Measurements from ENCODE around the gene CLDN17.

Gene CLDN17, protein sequence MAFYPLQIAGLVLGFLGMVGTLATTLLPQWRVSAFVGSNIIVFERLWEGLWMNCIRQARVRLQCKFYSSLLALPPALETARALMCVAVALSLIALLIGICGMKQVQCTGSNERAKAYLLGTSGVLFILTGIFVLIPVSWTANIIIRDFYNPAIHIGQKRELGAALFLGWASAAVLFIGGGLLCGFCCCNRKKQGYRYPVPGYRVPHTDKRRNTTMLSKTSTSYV

DNA sequence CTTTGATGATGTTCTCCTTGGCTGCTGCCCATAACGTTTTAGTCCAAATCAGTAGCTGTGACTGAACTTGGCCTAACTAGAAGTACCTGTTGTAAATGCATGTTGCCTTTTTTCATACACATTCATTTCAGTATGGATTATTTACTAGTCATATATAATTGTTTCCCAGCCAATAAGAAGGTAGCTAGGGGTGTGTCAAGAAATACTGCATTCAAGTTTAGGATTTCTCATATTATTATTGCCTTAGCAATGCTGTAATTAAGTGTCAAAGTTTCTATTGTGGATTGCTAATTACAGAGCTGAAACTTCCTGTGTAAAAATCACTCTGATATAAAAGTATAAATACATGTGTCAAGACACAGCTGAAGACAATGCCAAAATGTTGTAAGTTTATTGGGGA is at the start of gene CLDN17:
Gene CLDN17, minus strand, starts transcription at position 101 of the 400 bp plus-strand sequence. CDS start 188 bp downstream, outside the sequence.
- DNase-seq = no peak

DNA sequence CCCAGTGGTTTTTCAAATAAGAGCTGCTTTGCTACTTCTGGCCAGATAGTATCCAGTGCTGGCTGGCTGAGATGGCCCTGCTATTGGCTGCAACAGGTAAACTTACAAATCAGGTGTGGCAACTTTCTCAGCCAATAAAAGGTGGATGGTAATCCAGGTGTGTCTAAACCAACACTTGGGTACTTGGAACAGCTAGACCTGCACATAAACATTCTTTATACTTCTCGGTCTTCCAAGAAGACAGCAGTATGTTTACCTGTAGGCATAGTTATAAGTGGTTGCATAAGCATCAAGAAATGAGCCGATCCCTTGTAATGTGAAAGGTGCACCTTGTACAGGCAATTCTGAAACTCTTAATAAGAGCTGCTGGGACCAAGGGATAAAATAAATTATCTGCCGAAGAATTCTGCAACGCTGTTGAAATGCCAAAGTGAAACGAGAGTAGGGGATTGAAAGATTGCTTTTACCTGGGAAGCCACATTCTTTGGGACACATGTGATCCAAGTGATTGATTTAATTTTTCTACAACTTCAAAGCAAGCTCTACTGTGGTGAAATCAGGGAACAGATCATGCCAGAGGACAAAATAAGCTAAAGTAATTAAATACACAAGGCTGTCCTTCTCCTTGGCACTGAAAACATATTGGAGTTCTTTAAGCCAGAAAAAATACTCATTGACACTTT is 49.6 kb upstream of the CLDN17 start, which contains the start of gene CLDN8:
Gene CLDN8, minus strand, starts transcription at position 57 of the 683 bp plus-strand sequence. CDS start 172 bp downstream, outside the sequence.
- DNase-seq = no peak

DNA sequence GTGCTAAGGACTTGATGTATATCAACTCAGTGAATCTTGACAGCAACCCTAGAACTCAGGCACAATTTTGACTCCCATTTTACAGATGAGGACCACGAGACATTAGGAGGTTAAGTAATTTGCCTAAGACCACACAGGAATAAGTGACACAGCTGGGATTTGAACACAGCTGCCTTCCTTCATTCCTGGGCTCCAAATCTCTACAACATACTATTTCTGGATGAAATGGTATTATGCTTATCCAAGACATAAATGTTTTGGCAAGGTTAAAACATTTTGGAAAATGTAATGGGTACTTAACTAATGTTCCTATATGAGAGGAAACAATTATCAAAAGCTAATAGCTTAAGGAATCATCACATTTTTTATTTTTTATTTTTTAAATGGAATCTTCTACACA is 44.5 kb upstream of the CLDN17 start:
- DNase-seq = no peak

DNA sequence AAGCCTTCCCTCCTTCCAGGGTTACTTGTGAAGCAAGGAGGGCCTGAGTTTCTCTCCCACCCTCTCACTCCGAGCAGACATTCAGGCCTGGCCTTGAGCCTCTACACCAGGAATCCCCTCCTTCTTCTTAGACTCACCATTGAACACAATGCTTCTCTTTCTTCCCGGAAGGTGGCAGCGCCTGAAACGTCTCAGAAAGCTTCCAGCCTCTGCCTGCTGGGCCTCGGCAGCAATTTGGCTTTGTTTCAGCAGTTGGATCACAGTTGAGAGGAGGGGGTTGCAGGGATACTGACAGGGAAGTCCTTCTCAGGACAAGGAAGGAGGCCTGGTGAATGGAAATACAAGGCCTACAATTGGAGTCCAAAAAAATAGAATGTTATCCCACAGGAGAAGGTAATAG is 43.0 kb upstream of the CLDN17 start:
- no peak for DNase-seq

DNA sequence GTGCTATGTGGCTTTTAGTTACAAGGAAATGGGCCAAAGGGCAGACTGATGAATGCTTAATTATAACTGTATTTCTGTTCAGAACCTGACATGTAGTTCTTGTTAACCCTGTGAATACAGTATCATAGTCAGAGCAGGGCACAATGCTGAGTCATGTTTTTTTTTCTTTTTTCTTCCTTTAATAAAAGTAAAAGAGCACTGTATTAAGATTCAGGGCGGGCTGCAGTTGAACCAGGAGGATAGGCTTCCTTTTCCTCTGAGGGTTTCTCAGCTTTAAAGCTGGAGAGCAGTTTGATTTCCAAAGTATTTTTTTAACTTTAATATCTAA is 40.6 kb upstream of the CLDN17 start:
- DNase-seq = no peak

DNA sequence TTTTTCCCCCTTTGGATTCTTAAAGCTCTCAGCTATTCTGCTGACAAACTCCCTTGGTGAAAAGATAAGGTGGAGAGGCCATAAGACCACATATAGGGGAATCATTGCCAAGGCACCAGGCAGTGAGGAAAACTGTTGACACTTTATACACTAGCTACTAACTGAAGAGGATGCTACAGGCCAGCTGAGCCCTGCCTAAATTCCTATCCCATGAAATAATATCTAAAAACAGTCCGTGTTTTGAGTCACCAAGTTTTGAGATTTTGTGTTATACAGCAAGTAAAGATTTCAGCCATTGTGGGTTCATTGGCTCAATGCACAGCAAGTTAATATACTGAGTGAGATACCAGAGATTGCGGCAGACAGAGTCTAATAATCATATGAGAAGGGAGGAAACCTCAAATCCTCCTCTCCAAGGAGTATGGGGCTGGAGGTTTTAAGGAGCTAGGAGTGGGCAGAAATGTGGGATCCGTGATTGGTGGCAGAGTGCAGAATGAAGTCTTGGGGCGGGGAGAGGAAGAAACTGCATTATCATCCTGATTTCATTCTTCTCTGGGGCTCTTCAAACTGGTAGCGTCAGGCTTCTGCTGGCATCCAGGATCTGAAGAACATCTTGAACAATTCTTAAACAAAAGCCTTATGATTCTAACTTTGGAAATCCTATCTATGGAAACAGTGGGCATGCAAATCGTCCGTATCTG is 40.1 kb upstream of the CLDN17 start:
- DNase-seq = no peak

DNA sequence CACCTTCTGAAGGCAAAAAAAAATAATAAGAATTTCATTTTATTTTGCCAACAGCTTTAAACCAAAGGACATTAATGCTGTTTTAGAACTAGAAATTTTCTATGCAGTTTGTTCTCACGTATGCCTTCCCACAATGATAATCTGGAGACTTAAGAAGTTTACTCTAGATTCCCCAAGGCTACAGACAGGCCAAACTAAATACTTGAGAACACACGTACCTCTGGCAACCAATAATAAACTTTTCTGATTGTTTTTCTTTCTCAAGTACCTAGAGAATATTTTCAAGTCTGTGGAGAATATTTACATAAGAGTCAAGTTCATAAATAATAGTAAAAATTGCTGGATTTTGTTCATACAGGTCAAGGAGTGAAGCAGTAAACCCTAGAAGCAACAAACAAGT is 33.4 kb upstream of the CLDN17 start:
- no peak for DNase-seq

DNA sequence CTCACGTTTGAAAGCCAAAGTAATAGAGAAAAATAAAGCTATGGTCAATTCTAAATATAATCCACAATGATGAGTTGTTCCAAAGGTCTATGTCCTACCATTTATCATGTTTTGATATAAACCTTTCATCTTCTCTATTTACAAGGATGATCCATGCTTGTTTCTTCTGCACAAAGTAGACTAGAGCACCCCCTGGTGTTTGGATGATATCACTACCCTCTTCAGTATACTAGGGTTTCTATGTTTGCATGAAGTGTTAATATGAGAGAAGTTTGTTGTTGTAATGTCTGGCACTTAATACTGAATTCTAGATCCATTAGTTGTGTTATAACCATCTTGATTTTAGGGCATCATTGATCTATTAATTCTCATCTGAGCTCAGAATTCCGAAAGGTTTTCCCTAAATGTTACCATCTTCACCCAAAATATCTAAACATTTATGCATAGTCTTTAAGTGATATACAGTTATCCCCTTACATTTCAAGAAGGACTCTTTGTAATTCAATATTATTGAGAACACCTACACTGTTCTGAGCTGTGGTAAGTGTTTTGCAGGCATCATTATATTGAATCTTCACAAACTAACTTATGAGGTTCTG is 28.2 kb upstream of the CLDN17 start:
- no peak for DNase-seq

DNA sequence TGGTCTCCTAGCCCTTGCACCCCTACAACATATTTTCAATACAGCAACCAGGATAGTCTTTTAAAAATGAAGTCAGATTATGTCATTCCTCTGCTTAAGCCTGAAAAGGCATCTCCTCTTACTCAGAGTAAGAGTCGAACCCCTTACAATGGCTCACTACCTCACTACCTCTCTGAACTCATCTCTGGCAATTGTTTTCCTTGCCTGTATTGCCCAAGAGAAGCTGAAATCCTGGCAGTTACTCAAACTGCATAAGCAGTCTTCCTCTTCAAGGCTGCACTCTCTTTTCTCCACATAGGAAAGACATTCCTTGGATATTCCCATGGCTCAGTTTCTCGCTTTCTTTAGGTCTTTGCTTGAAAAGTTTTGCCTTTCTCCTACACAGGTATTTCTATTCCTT is 26.6 kb upstream of the CLDN17 start:
- DNase-seq = no peak

DNA sequence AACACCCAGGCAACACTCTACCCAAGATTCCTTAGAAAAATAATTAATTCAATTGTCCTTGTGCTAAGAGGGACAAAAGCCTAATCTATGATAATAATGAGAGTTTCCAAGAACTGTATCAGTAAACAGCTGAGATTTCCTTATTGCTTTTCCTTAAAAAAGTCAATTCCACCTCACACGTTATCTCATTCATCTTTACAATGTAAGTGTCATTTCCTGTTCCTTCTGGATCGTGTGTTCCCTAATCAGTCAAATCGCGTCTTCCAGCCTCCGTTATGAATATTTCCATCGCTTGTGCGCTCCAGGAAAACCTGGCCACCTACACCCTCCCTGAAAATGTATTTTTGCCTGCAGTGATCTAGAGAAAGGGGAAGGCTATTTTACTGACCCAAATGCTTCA is 23.9 kb upstream of the CLDN17 start:
- DNase-seq = no peak

DNA sequence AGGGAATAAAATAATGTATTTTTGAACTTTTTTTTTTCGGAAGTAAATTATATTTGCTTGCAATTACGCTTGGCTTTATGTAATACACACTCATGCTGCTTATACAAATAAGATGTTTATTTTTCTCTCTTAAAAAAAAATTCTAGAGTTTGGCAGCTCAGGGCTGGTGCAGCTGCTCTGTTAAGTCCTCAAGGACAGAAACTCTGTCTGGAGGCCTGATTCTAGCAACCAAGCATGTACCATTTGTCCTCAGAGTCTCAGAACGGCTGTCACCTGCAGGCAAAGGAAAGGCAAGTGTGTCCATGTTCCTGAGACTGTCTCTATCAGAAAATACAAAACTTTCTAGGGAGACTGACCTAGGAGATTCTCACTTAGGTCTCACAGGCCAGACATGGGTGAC is 23.2 kb upstream of the CLDN17 start:
- DNase-seq = no peak

DNA sequence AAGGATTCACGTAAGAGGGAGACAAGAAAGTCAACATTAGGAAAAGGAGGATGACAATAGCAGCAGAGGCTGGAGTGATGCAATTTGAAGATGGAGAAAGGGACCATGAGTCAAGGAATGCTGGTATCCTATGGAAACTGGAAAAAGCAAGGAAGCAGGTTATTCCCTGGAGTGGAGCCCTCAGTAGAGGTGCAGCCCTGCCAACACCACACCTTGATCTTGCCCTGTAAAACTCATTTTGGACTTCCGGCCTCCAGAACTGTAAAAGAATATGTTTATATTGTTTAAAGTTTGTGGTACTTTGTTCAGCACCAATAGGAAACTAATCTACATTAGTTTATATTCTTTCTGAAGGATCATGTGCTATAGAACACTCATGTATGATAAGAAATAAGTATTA is 19.6 kb upstream of the CLDN17 start:
- DNase-seq = no peak

DNA sequence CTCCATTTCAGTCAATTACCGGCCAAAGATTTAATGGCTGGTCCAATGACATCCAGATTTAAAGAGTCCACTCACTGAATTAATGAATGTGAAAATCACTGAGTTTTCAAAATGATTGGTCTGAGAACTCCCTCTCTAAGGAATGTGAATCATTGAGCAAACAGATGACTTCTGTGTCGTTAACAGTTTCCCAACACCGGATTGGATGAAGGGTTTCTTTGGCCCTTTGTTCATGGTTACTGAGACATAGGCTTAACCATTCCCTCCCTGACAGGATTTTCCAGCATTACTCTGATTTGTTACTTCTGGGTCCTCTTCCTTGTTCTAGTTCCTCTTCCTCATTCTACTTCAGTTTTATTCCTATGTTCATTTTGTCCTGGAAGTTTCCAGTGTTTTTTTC is 1.5 kb upstream of the CLDN17 start:
- no peak for DNase-seq

DNA sequence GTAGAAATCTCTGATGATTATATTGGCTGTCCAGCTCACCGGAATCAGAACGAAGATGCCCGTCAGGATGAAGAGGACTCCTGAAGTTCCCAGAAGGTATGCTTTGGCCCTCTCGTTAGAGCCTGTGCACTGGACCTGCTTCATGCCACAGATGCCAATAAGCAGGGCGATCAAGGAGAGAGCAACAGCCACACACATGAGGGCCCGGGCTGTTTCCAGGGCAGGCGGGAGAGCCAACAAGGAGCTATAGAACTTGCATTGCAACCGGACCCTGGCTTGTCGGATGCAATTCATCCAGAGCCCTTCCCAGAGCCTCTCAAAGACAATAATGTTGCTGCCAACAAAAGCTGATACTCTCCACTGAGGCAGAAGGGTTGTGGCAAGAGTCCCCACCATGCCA is 434 bp downstream of the CLDN17 start:
- DNase-seq = no peak

DNA sequence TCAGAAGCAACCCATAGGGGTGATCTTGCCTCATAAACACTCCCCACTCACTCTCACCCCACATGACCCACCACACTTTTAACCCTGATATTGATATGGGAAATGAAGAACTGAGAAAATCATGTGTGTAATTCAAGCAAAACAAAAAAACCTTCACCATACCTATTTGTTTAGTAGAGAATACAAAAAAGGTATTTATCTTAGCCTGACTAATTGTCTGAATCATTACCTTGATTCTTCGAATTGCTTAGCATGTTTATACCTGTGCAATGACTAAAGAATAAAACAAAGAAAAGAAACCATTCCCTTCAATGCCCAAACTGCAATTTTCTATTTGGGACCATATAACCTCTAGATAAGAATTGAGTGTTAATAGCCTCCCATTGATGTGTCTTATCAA is 1.8 kb downstream of the CLDN17 start:
- DNase-seq = no peak

DNA sequence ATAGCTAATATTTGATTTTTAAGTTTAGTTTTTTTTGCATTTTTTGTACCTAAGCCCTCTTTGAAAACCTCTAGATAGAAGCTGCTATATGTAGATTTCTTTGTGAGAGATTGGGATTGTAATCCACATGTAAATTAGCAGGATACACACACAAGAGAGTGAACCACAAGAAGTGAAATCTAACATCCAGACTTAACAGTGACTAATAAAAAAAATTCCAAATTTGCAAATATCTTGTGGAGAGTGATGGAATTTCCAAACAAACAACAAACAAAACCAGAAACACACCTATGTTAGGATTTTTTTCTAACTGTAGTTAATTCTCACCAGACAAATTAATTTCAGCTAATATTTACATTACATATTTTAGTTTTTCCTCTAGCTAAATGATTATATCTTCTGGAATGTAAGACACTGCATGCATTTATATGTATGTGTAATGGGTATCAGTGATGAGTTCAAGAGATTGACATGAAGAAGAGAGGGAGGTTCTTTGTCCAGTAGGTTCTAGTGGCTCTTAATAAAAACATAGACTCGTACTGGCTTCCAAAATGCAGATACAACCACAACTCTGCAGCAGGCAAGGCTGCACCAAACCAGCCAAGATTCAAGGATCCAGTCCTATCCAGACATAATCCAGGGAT is 12.8 kb downstream of the CLDN17 start:
- no peak for DNase-seq

DNA sequence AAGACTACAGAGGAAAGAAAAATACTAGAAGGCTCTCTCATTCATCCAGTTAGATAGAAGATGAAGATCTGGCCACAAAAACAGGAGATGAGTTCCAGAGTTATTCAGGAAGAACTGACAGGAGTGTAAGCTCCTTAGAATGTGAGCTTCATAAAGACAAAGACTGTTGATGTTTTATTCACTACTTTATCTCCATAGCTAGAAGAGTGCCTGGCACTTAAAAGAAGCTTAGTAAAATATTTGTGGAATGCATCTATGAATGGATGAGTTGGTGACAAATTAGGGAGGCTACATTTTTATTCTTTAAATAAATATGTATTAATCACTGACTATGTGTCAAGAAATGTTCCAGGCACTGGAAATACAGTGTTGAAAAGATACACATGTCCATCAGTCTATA is 13.8 kb downstream of the CLDN17 start:
- DNase-seq = no peak

DNA sequence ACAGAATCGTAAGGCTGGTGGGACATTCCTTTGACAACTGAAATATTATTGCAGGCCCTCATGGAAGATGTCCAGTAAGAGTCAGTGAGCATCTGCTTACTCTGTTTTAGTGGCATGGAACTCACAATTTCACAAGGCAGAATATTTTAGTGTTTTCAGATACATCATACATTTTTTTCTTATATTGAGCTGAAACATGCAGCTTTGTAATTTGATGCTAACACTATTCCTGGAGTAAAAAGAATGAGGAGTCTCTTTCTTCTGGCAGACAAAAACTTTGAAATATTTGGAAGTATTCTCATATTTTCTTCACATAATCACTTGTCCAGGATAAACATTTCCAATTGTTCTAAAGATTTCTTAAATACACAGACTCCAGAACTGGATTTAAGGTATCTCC is 17.7 kb downstream of the CLDN17 start:
- no peak for DNase-seq

DNA sequence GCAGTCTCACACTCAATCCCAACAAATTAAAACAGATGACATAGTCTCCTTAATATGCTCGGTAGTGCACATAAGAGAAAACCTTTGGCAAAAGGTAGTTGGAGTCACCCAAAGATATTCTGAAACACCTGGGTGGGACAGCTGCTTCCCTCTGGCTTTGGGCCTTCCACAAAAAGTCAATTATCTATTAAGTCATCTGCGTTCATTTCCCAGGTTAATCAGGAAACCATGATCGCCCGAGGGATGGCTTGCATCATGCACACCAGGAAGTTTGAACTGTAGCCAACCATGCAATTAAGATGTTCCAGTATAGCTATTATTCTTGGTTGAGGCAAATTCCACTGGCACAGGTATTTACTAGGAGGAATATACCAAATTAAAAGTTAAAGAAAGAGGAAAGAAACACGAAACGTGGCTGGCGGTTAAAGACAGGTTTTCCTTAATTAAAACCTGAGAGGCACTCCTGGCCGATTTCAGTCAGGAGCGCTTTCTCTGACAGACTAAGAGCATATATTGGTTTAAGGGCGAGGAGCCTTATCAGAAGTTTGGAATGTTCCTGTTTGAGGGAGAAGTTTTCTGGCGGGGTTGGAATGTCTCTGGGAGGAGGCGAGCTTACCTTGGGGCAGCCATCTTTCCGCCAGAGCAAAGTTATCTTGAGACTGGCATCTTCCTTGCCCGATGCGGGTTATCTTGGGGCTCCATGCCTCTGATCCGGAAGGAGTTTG is 19.9 kb downstream of the CLDN17 start:
- no peak for DNase-seq

DNA sequence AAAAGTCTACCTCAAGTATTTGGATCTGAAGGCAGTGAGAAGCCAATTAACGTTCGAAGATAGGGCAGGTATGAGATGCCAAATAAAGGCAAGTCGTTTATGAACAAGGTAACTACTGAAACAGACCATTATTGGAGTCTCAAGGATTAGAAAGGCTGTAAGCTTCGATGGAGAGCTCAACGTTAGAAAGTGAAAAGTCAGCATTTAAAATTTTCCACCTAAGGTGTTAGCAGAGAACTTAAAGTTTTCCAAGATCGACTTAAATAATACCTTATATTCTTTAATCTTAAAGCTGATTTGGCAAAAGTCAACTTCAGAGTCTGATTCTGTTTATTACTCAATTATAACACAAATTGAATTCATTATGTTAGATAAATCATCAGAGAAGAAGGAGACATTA is 28.1 kb downstream of the CLDN17 start:
- DNase-seq = no peak

DNA sequence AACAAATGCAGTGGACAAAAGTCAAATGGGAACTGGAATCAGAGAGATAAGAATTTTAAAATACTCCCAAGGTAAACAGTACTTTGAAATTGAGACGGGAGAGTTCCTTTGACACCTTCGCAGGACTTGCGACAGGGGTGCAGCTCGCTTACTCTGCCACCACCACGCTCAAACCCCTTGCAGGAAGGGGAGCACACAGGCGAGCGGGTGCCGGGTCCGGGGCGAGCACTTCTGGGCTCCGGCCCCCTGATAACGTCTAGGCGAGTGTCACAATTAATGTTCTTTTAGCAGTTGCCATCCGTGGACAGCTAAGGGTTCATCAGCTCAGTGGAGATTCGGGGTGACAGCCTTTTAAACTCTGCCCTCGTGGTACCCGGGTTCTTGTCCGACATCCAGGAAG is 37.4 kb downstream of the CLDN17 start:
- DNase-seq = no peak

DNA sequence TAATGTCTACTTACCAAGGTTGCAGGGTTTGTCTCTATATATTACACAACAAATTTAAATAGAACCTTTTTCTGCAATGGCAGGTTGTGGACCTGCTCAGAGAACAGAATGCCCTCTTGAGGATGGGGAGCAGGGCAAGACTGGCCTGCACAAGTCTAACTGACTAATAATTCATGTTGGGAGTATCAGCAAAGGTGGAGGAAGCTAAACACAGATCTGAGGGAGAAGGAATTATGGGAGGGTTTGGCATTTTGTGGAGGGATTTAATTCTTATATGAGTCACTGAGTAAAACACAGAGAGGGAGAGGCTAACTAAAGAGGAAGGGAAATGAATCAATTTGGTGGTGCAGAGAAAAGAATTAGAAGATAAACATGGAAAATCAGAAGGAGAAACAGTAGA is 40.0 kb downstream of the CLDN17 start:
- no peak for DNase-seq

DNA sequence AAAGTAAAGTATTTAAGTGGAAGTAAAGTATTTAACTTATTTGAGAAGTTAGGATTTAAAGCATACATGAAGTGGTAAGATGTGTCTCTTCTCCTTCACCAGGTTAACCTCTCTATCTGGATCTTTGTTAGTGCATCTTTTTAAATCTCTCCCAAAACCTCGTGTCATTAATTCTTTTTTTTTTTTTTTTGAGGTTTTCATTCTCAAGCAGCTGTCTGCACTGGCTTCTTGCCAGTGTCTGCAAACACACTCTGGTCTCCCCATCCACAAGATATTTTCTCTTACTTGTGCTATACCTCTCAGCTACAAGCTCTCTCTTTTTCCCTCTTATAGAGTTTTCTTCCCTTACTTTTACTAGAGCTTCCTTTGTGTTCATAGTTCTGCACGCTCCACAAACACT is 49.0 kb downstream of the CLDN17 start:
- DNase-seq = no peak

All from CD4-positive, alpha-beta T cell treated with Interleukin-17A for 1 hour (primary cell).